Testis (tissue), 2 donors: ENCODE data around the gene RPL12.

ENCODE experiments used
- CTCF ChIP-seq, 3 experiments: fragments of 450-650 bp in 2 of 3; fragments of 200-600 bp in 1 of 3; sonication (generic) in 1 of 3; IDR thresholded peaks; one replicate each; pipeline ENCODE4 v1.5.1; 2016 to 2019; ENCODE audit warnings: antibody characterized with exemption in 3 of 3, mild to moderate bottlenecking in 2 of 3, moderate library complexity in 1 of 3
- POLR2A ChIP-seq: fragments of 450-650 bp; IDR thresholded peaks from one replicate; pipeline ENCODE4 v1.6.1; 2017; ENCODE audit warnings: antibody characterized with exemption, mild to moderate bottlenecking, moderate library complexity

DNA sequence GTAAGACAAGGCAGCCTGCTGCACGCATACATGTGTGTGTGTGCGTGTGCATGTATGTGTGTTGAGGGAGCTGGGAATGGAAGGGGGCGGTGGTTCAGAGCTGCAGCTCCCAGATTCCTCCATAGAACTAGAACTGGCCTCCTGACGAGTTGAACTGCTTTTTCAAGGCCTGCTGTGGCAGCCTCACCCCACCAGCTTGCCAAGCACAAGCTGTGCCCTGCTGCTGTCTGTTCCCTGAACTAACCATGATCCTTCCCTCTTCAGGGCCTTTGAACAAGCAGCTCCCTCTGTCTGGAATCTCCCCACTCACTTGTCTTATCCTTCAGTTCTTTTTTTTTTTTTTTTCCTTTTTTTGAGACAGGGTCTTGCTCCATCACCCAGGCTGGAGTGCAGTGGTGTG, 22.7 kb upstream of the RPL12 start:
- no peak for TF ChIP-seq CTCF (IDR thresholded peaks at IDR 0.05)
- TF ChIP-seq POLR2A, result no peak
